Muscle of leg (tissue), 16 donors: ENCODE measurements around the gene DENR. TPM values are rescaled to one million over a fixed set of nuclear protein-coding genes. Genes with fewer than 3 reads are reported as not detected.
"Not testable (repeated sequence)": the region's sequence is repeated elsewhere in the genome, so short reads cannot be mapped to it uniquely, and the experiment has no call there.

Source experiments
- DNase-seq: peaks from one replicate; pipeline ENCODE4 v3.0.0; 2013
- H3K27ac ChIP-seq: one replicate; pipeline ENCODE4 v1.5.1; 2013; ENCODE audit warnings: mild to moderate bottlenecking, low read length, control low read depth
- H3K27me3 ChIP-seq: one replicate; pipeline ENCODE4 v1.6.1; 2013; ENCODE audit warnings: low read length; ENCODE audit not compliant: control insufficient read depth, insufficient read depth
- H3K36me3 ChIP-seq: one replicate; pipeline ENCODE4 v1.6.1; 2013; ENCODE audit warnings: low read length; ENCODE audit not compliant: control insufficient read depth, insufficient read depth
- H3K4me1 ChIP-seq: one replicate; pipeline ENCODE4 v1.6.1; 2013; ENCODE audit warnings: low read length; ENCODE audit not compliant: control insufficient read depth, insufficient read depth
- H3K4me3 ChIP-seq: one replicate; pipeline ENCODE4 v1.5.1; 2013; ENCODE audit warnings: low read length, control low read depth
- H3K9me3 ChIP-seq: replicated peaks from 2 replicates; pipeline ENCODE4 v1.6.1; 2013; ENCODE audit warnings: low read depth, low read length; ENCODE audit not compliant: control insufficient read depth
- WGBS: methylation state at CpG from one replicate; pipeline ENCODE4 v1.1.5; 2013; ENCODE audit warnings: missing lambda C conversion rate; ENCODE audit not compliant: insufficient coverage; 5-methylcytosine and 5-hydroxymethylcytosine counted together
- long read RNA-seq, 11 donors: transcript quantifications; one replicate each; lab custom pipeline, GENCODE V29; 2026
- polyA plus RNA-seq, 8 donors: library from polyadenylated mRNA; unstranded; fragments of 120-200 nt; gene quantifications; one replicate each; pipeline versions ENCODE4 v1.2.1 to v1.2.3, GENCODE V29; 2013; ENCODE audit warnings: inconsistent platforms in 1 of 8, low replicate concordance in 1 of 8; ENCODE audit not compliant: insufficient read length in 8 of 8, insufficient read depth in 1 of 8
- total RNA-seq: library from RNA; stranded (reverse); fragments of 120-200 nt; gene quantifications from one replicate; pipeline ENCODE4 v1.2.4, GENCODE V29; 2013

The DENR gene
- total RNA-seq = 37.3 TPM
- polyA plus RNA-seq = 10 to 100 TPM; 51.9 to 74.1 (median 67.9) TPM
- long read RNA-seq, donor 1, partial matches to known transcripts = 10 of 21 reads
- long read RNA-seq, donor 1, other reads (novel, unspliced or antisense) = 11 of 21 reads
- long read RNA-seq, donor 2 = 0 reads
- long read RNA-seq, donor 3, partial matches to known transcripts = 48 of 53 reads
- long read RNA-seq, donor 3, other reads (novel, unspliced or antisense) = 5 of 53 reads
- long read RNA-seq, donor 4, partial matches to known transcripts = 6 of 16 reads
- long read RNA-seq, donor 4, other reads (novel, unspliced or antisense) = 10 of 16 reads
- long read RNA-seq, donor 5, partial matches to known transcripts = 129 of 166 reads
- long read RNA-seq, donor 5, other reads (novel, unspliced or antisense) = 37 of 166 reads
- long read RNA-seq, donor 6, partial matches to known transcripts = 32 of 70 reads
- long read RNA-seq, donor 6, other reads (novel, unspliced or antisense) = 36 of 70 reads
- long read RNA-seq, donor 7, partial matches to known transcripts = 17 of 26 reads
- long read RNA-seq, donor 7, other reads (novel, unspliced or antisense) = 9 of 26 reads
- long read RNA-seq, donor 8, partial matches to known transcripts = 19 of 35 reads
- long read RNA-seq, donor 8, other reads (novel, unspliced or antisense) = 15 of 35 reads
- long read RNA-seq, donor 9, partial matches to known transcripts = 23 of 35 reads
- long read RNA-seq, donor 9, other reads (novel, unspliced or antisense) = 11 of 35 reads
- long read RNA-seq, donor 10, partial matches to known transcripts = 23 of 48 reads
- long read RNA-seq, donor 10, other reads (novel, unspliced or antisense) = 22 of 48 reads
- long read RNA-seq, donor 11, partial matches to known transcripts = 51 of 63 reads
- long read RNA-seq, donor 11, other reads (novel, unspliced or antisense) = 10 of 63 reads

GRCh38 chr12:122752464-122753318 is at the start of gene DENR:
DENR (plus strand) TSS chr12:122752824; CDS start chr12:122753702, 878 bp downstream.
- peaks cover 10% of the 10 kb centered on the region for H3K4me1 ChIP-seq
- H3K27me3 ChIP-seq = no peaks in the 10 kb centered on the region
- peaks cover 26% of the 10 kb centered on the region for H3K36me3 ChIP-seq
- DNase-seq = peak; percentile 98
- under 1% methylated on average over 71 of the region's 73 CpGs for WGBS
- H3K9me3 ChIP-seq = no peaks in the 10 kb centered on the region
- H3K4me3 ChIP-seq = peak within 1 kb of the TSS; percentile 98
- H3K27ac ChIP-seq = peak within 1 kb of the TSS; percentile 89

DNA sequence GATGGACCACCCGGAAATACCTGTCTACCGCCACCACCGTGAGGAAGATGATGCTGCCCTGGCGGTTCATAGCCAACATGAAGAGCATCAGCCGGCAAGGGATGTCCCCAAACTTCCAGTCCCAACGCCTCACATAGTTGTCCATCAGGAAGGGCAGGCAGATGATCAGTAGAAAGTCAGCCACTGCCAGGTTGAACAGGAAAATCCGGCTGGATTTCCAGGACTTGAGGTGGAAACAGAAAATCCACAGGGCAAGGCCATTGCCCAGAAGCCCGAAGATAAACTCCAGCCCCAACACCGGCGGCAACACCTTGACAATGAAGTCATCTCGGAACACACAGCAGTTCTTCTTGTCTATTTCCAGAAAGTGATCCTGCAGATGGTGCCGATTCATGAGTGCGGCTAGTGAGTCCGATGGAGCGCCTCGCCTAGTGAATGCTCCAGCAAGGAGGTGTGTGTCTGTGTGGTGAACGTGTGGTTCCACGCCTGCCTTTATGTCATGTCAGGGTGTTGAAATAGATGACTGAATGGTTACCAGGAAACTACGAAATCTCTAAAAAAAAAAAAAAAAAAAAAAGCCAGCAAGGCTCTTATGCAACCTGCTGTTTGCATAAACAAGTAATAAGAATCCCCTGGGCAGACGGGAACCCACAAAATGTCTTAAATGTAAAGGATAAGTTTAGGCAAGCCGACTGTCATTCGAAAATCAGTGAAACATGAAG is 49.6 kb upstream of the DENR start, which contains the start of gene HCAR2:
TSS of gene HCAR2 (minus strand) at position 468 of the 722 bp plus-strand sequence. CDS start at position 394, 74 bp downstream.
- not testable (repeated sequence) for H3K4me3 ChIP-seq, H3K4me1 ChIP-seq, H3K27me3 ChIP-seq, H3K27ac ChIP-seq, DNase-seq, H3K9me3 ChIP-seq, H3K36me3 ChIP-seq
- WGBS = 93% methylated on average over 15 of the region's 22 CpGs

GRCh38 chr12:122703841-122704240 is 48.8 kb upstream of the DENR start:
- H3K27ac ChIP-seq, H3K36me3 ChIP-seq, H3K9me3 ChIP-seq, H3K4me3 ChIP-seq, H3K27me3 ChIP-seq, H3K4me1 ChIP-seq, DNase-seq: not testable (repeated sequence)
- WGBS = no CpG with 5 or more reads among the region's 3 CpGs

DNA sequence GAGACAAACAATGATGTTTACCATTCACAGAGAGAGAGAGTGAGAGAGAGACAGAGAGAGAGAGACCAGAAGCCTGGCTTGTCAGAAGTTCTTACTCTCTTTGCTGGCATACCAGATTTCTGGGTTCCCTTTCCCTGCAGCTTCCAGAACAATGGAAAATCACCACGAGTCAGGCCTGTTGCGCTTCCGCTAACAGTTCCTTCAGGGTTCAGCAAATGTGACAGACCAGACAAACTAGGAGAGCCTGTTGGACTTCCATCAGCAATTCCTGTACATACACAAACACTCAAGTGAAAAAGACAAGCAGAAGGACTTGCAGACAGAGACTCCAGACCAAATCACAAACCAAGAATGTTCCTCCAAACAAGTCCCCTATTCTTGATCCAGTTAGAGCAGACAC is 43.3 kb upstream of the DENR start:
- H3K9me3 ChIP-seq, H3K27ac ChIP-seq, H3K4me3 ChIP-seq, H3K36me3 ChIP-seq, H3K27me3 ChIP-seq, DNase-seq, H3K4me1 ChIP-seq: not testable (repeated sequence)
- no CpG with 5 or more reads among the region's 3 CpGs for WGBS

GRCh38 chr12:122710341-122710740 is 42.3 kb upstream of the DENR start:
- not testable (repeated sequence) for H3K4me3 ChIP-seq, H3K4me1 ChIP-seq, H3K36me3 ChIP-seq, H3K9me3 ChIP-seq, H3K27me3 ChIP-seq, H3K27ac ChIP-seq, DNase-seq
- 20% methylated on average over 1 of the region's 2 CpGs for WGBS

DNA sequence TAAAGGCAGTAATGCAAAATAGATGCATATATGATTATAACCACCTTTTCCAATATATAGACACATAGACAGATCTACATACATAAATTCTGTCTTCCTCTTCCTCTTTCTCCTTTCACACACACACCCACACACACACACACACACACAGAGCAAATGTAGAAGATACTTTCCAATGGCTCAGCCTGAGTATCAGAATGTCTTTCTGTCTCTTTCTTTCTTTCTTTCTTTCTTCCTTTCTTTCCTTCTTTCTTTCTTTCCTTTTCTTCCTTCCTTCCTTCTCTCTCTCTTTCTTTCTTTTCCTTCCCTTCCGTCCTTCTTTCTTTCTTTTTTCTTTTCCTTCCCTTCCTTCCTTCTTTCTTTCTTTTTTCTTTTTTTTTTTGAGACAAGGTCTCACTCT is 41.4 kb upstream of the DENR start:
- H3K4me3 ChIP-seq, H3K4me1 ChIP-seq, H3K36me3 ChIP-seq, H3K27ac ChIP-seq, H3K27me3 ChIP-seq, H3K9me3 ChIP-seq: not testable (repeated sequence)
- WGBS = no CpG with 5 or more reads among the region's 1 CpG
- peak; percentile 23 for DNase-seq

- H3K9me3 ChIP-seq, H3K36me3 ChIP-seq, DNase-seq, H3K4me1 ChIP-seq, H3K27me3 ChIP-seq, H3K27ac ChIP-seq, H3K4me3 ChIP-seq: not testable (repeated sequence)
- no CpG with 5 or more reads among the region's 10 CpGs for WGBS
These were observed 39.0 kb upstream of the DENR start for GRCh38 chr12:122713491-122714188.

GRCh38 chr12:122715211-122715610 is 37.4 kb upstream of the DENR start:
- H3K27me3 ChIP-seq, H3K4me1 ChIP-seq, H3K36me3 ChIP-seq, H3K27ac ChIP-seq, H3K9me3 ChIP-seq, H3K4me3 ChIP-seq, DNase-seq: not testable (repeated sequence)
- WGBS = 47% methylated on average over 5 of the region's 6 CpGs

DNA sequence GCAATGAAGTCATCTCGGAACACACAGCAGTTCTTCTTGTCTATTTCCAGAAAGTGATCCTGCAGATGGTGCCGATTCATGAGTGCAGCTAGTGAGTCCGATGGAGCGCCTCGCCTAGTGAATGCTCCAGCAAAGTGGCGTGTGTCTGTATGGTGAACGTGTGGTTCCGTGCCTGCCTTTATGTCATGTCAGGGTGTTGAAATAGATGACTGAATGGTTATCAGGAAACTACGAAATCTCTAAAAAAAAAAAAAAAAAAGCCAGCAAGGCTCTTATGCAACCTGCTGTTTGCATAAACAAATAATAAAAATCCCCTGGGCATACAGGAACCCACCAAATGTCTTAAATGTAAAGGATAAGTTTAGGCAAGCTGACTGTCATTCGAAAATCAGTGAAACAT is 36.0 kb upstream of the DENR start, which contains the start of gene HCAR3:
TSS of gene HCAR3 (minus strand) at position 154 of the 400 bp plus-strand sequence. CDS start at position 80, 74 bp downstream.
- H3K4me3 ChIP-seq, DNase-seq, H3K36me3 ChIP-seq, H3K9me3 ChIP-seq, H3K27me3 ChIP-seq, H3K4me1 ChIP-seq, H3K27ac ChIP-seq: not testable (repeated sequence)
- WGBS = 92% methylated on average over 5 of the region's 10 CpGs
